ENCODE data around the gene SSTR5.

GRCh38 chr16:1122398-1122765, 49.8 kb downstream of the SSTR5 start:
- TF ChIP-seq CTCF (conservative IDR thresholded peaks at IDR 0.05) (no peak), EZH2 (IDR thresholded peaks at IDR 0.05; ENCODE audit: low read depth) (no peak)
